Common myeloid progenitor, CD34-positive (primary cell): ENCODE data around the gene WDR72.

Source experiments
- CTCF ChIA-PET: fragments of 350-600 bp; sonication (Branson Sonifier 250); formaldehyde crosslinking; loops from one replicate; lab custom pipeline; 2021; ENCODE audit warnings: antibody characterized with exemption; lab: Charles Lee
- POLR2A ChIA-PET: fragments of 350-600 bp; sonication (Branson Sonifier 250); formaldehyde crosslinking; loops from one replicate; lab custom pipeline; 2021; ENCODE audit warnings: antibody characterized with exemption; lab: Charles Lee
- DNase-seq, 3 donors: peaks; one replicate each; pipeline versions ENCODE4 v3.0.0 to v3.0.0-alpha.2; 2013
- H3K27ac ChIP-seq, 2 experiments: 1 replicate in 1 of 2; 2 replicates in 1 of 2; pipeline ENCODE4 v1.7.0; 2013; ENCODE audit warnings: inconsistent platforms in 2 of 2, low read length in 2 of 2, mild to moderate bottlenecking in 2 of 2, low read depth in 1 of 2, moderate library complexity in 1 of 2; ENCODE audit not compliant: severe bottlenecking in 2 of 2, insufficient read depth in 1 of 2, poor library complexity in 1 of 2
- H3K27me3 ChIP-seq, 5 experiments: replicated peaks in 2 of 5; 1 replicate in 3 of 5; 2 replicates in 2 of 5; pipeline versions ENCODE4 v1.6.1 to v1.7.0; 2013; ENCODE audit warnings: low read length in 4 of 5, mild to moderate bottlenecking in 2 of 5, moderate library complexity in 2 of 5, inconsistent platforms in 1 of 5; ENCODE audit not compliant: insufficient read depth in 5 of 5, control insufficient read depth in 4 of 5
- H3K36me3 ChIP-seq, 4 experiments: 1 replicate in 2 of 4; 2 replicates in 2 of 4; pipeline versions ENCODE4 v1.6.1 to v1.7.0; 2013; ENCODE audit warnings: low read length in 3 of 4, control low read depth in 1 of 4, mild to moderate bottlenecking in 1 of 4; ENCODE audit not compliant: control insufficient read depth in 4 of 4, insufficient read depth in 4 of 4
- H3K4me1 ChIP-seq, 4 experiments: 1 replicate in 3 of 4; 2 replicates in 1 of 4; pipeline versions ENCODE4 v1.6.1 to v1.7.1; 2013; ENCODE audit warnings: low read length in 3 of 4, mild to moderate bottlenecking in 3 of 4, control low read depth in 1 of 4, inconsistent platforms in 1 of 4, moderate library complexity in 1 of 4; ENCODE audit not compliant: control insufficient read depth in 4 of 4, insufficient read depth in 4 of 4; ENCODE audit errors: control extremely low read depth in 1 of 4
- H3K4me3 ChIP-seq, 7 experiments: 1 replicate in 4 of 7; 2 replicates in 3 of 7; pipeline versions ENCODE4 v1.5.1 to v1.7.0; 2013; ENCODE audit warnings: mild to moderate bottlenecking in 7 of 7, low read length in 6 of 7, moderate library complexity in 6 of 7, inconsistent platforms in 2 of 7, low read depth in 2 of 7, control low read depth in 1 of 7; ENCODE audit not compliant: insufficient read depth in 4 of 7, control insufficient read depth in 1 of 7; ENCODE audit errors: extremely low read depth in 1 of 7
- H3K9me3 ChIP-seq, 5 experiments: 1 replicate in 4 of 5; 2 replicates in 1 of 5; pipeline versions ENCODE4 v1.6.1 to v1.7.1; 2013; ENCODE audit warnings: low read length in 4 of 5, mild to moderate bottlenecking in 2 of 5, inconsistent platforms in 1 of 5, low read depth in 1 of 5, moderate library complexity in 1 of 5; ENCODE audit not compliant: control insufficient read depth in 4 of 5, insufficient read depth in 2 of 5; ENCODE audit errors: control extremely low read depth in 1 of 5
- WGBS: methylation state at CpG from one replicate; pipeline ENCODE4 v1.1.5; 2013; ENCODE audit not compliant: insufficient coverage; 5-methylcytosine and 5-hydroxymethylcytosine counted together

Gene WDR72

DNA sequence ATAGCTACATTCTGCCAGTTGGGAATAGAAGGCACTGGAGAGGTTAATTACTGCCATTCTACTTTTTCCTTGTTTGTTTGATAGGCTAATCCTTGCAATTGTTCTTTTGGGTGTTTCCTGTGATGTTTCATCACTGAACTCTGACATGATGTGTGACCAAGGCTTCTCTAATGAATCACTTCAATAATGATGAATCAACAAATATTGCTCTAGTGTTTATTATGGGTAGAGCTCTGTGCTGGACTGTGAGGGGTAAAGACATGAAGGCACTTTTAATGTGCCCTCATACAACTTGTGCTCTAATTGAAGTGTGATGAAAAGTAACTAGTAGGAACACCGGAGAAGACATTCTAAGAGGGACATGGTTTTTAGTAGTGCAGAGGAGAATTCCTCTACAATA, 233.6 kb downstream of the WDR72 start:
- ChIA-PET POLR2A (no interaction called here), CTCF (interaction anchor here (0.5 to 1.2 kb wide), 4 partner anchors 24 to 701 kb away, joined by 3 read pairs; no protein-coding TSS in a partner anchor)
- Histone ChIP-seq H3K9me3 (no peaks in the 10 kb centered on the region), H3K4me3 (no peak overlapping the region), H3K4me1 (no peaks in the 10 kb centered on the region), H3K36me3 (no peaks in the 10 kb centered on the region), H3K27ac (no peak overlapping the region), H3K27me3 (no peaks in the 10 kb centered on the region)
- no peak for DNase-seq
- 0% methylated on average over 1 of the region's 1 CpG for WGBS

DNA sequence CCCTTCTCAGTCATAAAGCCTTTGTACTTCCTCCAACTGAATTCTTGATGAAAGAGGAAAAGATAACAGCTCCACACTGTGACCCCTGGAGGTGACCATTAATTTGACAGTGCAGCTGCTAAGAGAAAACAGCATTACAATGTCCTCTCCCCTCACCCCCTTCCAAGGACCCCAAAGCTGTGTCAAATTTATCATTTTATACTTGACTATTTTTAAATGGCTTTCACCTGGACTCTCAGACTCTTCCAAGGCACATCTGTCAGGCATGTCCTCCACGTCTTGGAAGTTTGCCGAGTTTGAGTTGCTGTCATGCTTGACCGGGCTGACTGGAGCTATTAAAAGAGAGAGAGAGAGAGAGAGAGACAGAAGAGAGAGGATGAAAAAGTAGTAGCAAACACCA, 236.5 kb downstream of the WDR72 start:
- Histone ChIP-seq H3K9me3 (no peaks in the 10 kb centered on the region), H3K27ac (no peak overlapping the region), H3K4me1 (no peaks in the 10 kb centered on the region), H3K4me3 (no peak overlapping the region), H3K36me3 (no peaks in the 10 kb centered on the region), H3K27me3 (no peaks in the 10 kb centered on the region)
- no CpG with 5 or more reads among the region's 3 CpGs for WGBS
- POLR2A ChIA-PET, result no interaction called here
- CTCF ChIA-PET, result interaction anchor here (0.9 kb wide), 1 partner anchor 39 kb away, joined by 3 read pairs; no protein-coding TSS in a partner anchor
- no peak for DNase-seq

DNA sequence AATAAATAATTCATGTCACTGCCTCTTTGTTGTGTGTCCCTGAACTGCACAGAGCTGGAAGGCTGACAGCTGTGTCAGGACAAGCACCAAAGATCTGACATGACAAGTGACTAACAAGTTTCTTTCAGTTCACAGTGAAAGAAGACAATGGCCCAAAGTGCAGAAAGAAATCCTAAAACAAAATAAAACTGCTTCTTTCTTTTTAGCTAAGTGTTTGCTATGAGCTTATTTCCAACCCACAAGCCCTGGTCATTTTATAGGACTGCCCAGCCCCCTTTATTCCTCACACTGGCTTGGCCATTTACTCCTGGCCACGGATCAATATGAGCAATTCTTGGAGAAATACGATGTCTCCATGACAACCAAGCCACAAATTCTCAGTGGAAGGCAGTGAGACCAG, 238.5 kb downstream of the WDR72 start:
- H3K36me3 ChIP-seq, result no peaks in the 10 kb centered on the region

DNA sequence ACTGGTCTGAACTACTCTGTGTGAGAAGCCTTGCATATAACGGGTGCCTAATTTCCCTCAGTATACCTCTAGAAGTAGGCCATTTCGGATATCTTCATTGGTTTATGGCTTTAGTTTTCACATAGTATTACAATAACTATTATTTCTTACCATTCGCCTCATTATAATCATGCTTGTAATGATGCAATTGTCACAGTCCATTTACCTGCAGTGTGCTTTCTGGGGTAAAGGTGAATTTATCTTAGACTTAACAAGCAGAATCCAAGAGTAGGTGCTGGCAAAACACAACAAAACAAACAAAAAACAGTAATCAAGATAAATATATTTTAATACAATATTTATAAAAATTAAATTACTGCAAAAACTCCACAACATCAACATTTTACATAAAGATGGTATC, 246.0 kb downstream of the WDR72 start:
- no CpG with 5 or more reads among the region's 3 CpGs for WGBS
- no peak overlapping the region for H3K27ac ChIP-seq
- no peak overlapping the region for H3K4me3 ChIP-seq
- H3K36me3 ChIP-seq, result no peaks in the 10 kb centered on the region
- H3K9me3 ChIP-seq, result peaks cover 0 to 4% (median 0%) of the 10 kb centered on the region in 5 experiments
- POLR2A ChIA-PET, result no interaction called here
- no peaks in the 10 kb centered on the region for H3K27me3 ChIP-seq
- no peak for DNase-seq
- CTCF ChIA-PET, result interaction anchor here (1.2 kb wide), 1 partner anchor 13 kb away, joined by 3 read pairs; no protein-coding TSS in a partner anchor
- H3K4me1 ChIP-seq, result no peaks in the 10 kb centered on the region

More for the DNA sequence above, 238.5 kb downstream of the WDR72 start:
- ChIA-PET POLR2A (no interaction called here), CTCF (no interaction called here)
- H3K27me3 ChIP-seq, result no peaks in the 10 kb centered on the region
- H3K9me3 ChIP-seq, result no peaks in the 10 kb centered on the region
- no peaks in the 10 kb centered on the region for H3K4me1 ChIP-seq
- DNase-seq, result no peak
- no peak overlapping the region for H3K4me3 ChIP-seq
- H3K27ac ChIP-seq, result no peak overlapping the region
- WGBS, result 93% methylated on average over 2 of the region's 2 CpGs

DNA sequence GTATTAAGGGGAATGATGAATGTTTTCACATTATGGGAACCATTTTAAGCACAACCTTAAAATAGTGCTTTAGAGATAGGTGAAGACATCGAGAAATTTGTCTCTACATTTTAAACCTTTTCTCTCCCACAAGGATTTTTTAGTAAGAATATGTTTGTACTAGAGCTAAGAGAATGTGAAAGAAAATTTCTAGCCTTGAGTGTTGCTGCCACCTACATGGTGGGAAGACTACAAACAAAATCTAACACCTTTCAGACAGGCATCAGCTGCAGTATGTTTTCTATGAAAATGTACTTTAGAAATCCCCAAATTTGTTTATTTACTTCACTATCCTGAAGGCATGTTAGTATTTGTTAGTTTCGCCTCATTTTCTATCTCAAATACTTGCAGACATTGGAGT, 247.4 kb downstream of the WDR72 start:
- Histone ChIP-seq H3K9me3 (peaks cover 0 to 4% (median 0%) of the 10 kb centered on the region in 5 experiments), H3K27ac (no peak overlapping the region), H3K36me3 (no peaks in the 10 kb centered on the region), H3K4me3 (no peak overlapping the region), H3K27me3 (no peaks in the 10 kb centered on the region), H3K4me1 (no peaks in the 10 kb centered on the region)
- WGBS, result no CpG with 5 or more reads among the region's 2 CpGs
- DNase-seq, result peak; percentile 14 to 33 (median 28)
- CTCF ChIA-PET, result interaction anchor here (0.7 to 1.2 kb wide), 3 partner anchors 15 to 730 kb away, joined by 3 to 4 read pairs (median 3); no protein-coding TSS in a partner anchor
- POLR2A ChIA-PET, result no interaction called here

DNA sequence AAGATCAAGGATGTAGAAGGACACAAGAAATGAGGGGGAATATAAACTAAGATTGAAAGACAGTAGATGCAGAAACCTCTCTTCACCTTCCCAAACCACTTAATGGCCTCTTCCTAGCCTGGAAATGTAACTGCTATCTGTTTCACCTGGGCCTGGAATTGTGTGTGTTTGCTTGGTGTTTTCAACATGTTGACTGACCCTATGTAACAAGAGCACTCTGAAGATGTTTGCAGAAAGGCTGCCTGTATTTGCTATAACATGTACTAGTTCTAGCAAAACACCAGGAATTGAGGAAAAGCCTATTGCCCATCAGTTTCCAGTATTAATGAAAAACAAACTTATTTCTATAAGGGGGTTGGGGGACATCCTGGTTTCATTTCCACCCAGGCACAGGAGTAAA, 248.3 kb downstream of the WDR72 start:
- POLR2A ChIA-PET, result no interaction called here
- no peaks in the 10 kb centered on the region for H3K27me3 ChIP-seq
- no peaks in the 10 kb centered on the region for H3K4me1 ChIP-seq
- no peak for DNase-seq
- H3K27ac ChIP-seq, result no peak overlapping the region
- no peak overlapping the region for H3K4me3 ChIP-seq
- H3K36me3 ChIP-seq, result no peaks in the 10 kb centered on the region
- H3K9me3 ChIP-seq, result peaks cover 0 to 4% (median 0%) of the 10 kb centered on the region in 5 experiments
- CTCF ChIA-PET, result interaction anchor here (1.1 kb wide), 1 partner anchor 89 kb away, joined by 3 read pairs; no protein-coding TSS in a partner anchor

DNA sequence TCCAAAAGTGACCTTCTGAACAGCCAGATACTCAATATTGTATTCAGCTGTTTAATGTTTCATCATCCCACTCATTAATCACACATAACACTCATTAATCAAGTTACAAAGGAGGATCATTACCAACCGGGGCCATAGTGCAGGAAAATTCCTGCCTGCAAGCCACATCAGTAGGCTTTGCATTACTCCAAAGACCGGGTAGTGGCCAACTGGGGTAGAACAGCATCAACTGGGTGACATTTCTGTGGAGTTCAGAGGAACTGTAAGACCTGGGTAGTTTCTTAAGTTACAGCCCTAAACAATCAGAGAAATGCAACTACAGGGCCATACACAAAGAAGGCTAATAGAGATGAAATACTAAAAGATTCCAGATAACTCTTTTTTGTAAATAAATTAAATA, 253.1 kb downstream of the WDR72 start:
- DNase-seq, result no peak
- Histone ChIP-seq H3K4me3 (no peak overlapping the region), H3K9me3 (peaks cover 0 to 4% (median 0%) of the 10 kb centered on the region in 5 experiments), H3K36me3 (no peaks in the 10 kb centered on the region), H3K27me3 (no peaks in the 10 kb centered on the region), H3K4me1 (no peaks in the 10 kb centered on the region), H3K27ac (no peak overlapping the region)
- 94% methylated on average over 2 of the region's 2 CpGs for WGBS
- CTCF ChIA-PET, result no interaction called here
- POLR2A ChIA-PET, result no interaction called here
